HepG2 (cell line): ENCODE results near the gene IL1RAP. TPM values are rescaled to one million over a fixed set of nuclear protein-coding genes. Genes with fewer than 3 reads are reported as not detected.

Source experiments
- IKZF1 ChIP-seq: fragments of 450-650 bp; IDR thresholded peaks from 2 replicates; pipeline ENCODE4 v1.7.1; 2016
- POLR2G ChIP-seq: fragments of 200-400 bp; formaldehyde crosslinking; IDR thresholded peaks from 2 replicates; pipeline ENCODE4 v1.6.1; 2018; ENCODE audit warnings: mild to moderate bottlenecking, low read depth, low read length, moderate library complexity
- SNAPC2 ChIP-seq: sonication (generic); formaldehyde crosslinking; IDR thresholded peaks from 2 replicates; pipeline ENCODE4 v1.8.1; 2022; ENCODE audit warnings: mild to moderate bottlenecking, missing genetic modification reagents
- ZNF430 ChIP-seq: sonication (generic); formaldehyde crosslinking; IDR thresholded peaks from 2 replicates; pipeline ENCODE4 v1.9.0; 2021; ENCODE audit warnings: mild to moderate bottlenecking, missing genetic modification reagents
- polyA plus RNA-seq, 8 experiments: library from polyadenylated mRNA; depleted of rRNA in 3 of 8; stranded (reverse) in 7 of 8; unstranded in 1 of 8; fragments of >200 nt; fragmentation: Illumina TruSeq in 4 of 8; extraction: Trizol in 4 of 8; gene quantifications; 2 replicates each; pipeline versions ENCODE4 v1.2.1 to v1.2.3, GENCODE V29; 2011 to 2016; ENCODE audit warnings: low read depth in 4 of 8, missing spikeins in 1 of 8, mixed read lengths in 1 of 8; ENCODE audit not compliant: insufficient read depth in 1 of 8
- total RNA-seq, 5 experiments: library from RNA; depleted of rRNA; stranded (reverse); fragments of >200 nt; fragmentation: Illumina TruSeq; extraction: Trizol; gene quantifications; 2 replicates each; pipeline ENCODE4 v1.2.3, GENCODE V29; 2016; ENCODE audit warnings: low read depth in 1 of 5
- TF ChIP-seq, protein P1 (sequence below): sonication (generic); formaldehyde crosslinking; IDR thresholded peaks from one replicate; pipeline ENCODE4 v1.5.1; 2020; ENCODE audit warnings: mild to moderate bottlenecking, missing genetic modification reagents; ENCODE audit errors: not compliant biosample characterization
- TF ChIP-seq, protein P2 (sequence below): sonication (generic); formaldehyde crosslinking; IDR thresholded peaks from 2 replicates; pipeline ENCODE4 v1.8.0; 2022; ENCODE audit warnings: mild to moderate bottlenecking, missing genetic modification reagents; ENCODE audit not compliant: insufficient replicate concordance
- TF ChIP-seq, protein P3 (sequence below): sonication (generic); formaldehyde crosslinking; conservative IDR thresholded peaks from 2 replicates; pipeline ENCODE4 v1.8.0; 2022; ENCODE audit warnings: missing genetic modification reagents
- TF ChIP-seq, protein P4 (sequence below): sonication (generic); formaldehyde crosslinking; IDR thresholded peaks from 2 replicates; pipeline ENCODE4 v1.4.0; 2020; ENCODE audit warnings: missing genetic modification reagents

The IL1RAP gene
- total and polyA plus RNA-seq, 2 of the 13 experiments (the other 11 are each of a cell fraction or from before 2014, with no cell fraction given) = 18.3 to 54.9 TPM

DNA sequence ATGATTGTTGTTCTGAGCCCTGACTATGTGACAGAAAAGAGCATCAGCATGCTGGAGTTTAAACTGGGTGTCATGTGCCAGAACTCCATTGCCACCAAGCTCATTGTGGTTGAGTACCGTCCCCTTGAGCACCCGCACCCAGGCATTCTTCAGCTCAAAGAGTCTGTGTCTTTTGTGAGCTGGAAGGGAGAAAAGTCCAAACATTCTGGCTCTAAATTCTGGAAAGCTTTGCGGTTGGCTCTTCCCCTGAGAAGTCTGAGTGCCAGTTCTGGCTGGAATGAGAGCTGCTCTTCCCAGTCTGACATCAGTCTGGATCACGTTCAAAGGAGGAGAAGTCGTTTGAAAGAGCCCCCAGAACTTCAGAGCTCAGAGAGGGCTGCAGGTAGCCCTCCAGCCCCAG is 142.0 kb downstream of the IL1RAP start (continued):
- TF ChIP-seq, protein P1, sequence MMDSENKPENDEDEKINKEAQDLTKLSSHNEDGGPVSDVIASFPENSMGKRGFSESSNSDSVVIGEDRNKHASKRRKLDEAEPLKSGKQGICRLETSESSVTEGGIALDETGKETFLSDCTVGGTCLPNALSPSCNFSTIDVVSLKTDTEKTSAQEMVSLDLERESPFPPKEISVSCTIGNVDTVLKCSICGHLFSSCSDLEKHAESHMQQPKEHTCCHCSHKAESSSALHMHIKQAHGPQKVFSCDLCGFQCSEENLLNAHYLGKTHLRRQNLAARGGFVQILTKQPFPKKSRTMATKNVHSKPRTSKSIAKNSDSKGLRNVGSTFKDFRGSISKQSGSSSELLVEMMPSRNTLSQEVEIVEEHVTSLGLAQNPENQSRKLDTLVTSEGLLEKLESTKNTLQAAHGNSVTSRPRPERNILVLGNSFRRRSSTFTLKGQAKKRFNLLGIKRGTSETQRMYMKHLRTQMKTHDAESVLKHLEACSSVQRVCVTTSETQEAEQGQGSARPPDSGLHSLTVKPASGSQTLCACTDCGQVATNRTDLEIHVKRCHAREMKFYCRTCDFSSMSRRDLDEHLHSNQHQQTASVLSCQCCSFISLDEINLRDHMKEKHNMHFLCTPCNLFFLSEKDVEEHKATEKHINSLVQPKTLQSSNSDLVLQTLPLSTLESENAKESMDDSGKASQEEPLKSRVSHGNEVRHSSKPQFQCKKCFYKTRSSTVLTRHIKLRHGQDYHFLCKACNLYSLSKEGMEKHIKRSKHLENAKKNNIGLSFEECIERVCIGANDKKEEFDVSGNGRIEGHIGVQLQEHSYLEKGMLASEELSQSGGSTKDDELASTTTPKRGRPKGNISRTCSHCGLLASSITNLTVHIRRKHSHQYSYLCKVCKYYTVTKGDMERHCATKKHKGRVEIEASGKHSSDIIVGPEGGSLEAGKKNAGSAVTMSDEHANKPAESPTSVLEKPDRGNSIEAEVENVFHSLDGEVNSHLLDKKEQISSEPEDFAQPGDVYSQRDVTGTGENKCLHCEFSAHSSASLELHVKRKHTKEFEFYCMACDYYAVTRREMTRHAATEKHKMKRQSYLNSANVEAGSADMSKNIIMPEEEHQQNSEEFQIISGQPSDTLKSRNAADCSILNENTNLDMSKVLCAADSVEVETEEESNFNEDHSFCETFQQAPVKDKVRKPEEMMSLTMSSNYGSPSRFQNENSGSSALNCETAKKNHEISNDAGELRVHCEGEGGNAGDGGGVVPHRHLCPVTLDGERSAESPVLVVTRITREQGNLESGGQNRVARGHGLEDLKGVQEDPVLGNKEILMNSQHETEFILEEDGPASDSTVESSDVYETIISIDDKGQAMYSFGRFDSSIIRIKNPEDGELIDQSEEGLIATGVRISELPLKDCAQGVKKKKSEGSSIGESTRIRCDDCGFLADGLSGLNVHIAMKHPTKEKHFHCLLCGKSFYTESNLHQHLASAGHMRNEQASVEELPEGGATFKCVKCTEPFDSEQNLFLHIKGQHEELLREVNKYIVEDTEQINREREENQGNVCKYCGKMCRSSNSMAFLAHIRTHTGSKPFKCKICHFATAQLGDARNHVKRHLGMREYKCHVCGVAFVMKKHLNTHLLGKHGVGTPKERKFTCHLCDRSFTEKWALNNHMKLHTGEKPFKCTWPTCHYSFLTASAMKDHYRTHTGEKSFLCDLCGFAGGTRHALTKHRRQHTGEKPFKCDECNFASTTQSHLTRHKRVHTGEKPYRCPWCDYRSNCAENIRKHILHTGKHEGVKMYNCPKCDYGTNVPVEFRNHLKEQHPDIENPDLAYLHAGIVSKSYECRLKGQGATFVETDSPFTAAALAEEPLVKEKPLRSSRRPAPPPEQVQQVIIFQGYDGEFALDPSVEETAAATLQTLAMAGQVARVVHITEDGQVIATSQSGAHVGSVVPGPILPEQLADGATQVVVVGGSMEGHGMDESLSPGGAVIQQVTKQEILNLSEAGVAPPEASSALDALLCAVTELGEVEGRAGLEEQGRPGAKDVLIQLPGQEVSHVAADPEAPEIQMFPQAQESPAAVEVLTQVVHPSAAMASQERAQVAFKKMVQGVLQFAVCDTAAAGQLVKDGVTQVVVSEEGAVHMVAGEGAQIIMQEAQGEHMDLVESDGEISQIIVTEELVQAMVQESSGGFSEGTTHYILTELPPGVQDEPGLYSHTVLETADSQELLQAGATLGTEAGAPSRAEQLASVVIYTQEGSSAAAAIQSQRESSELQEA (CRISPR knock-in tag) = no peak
- no peak for TF ChIP-seq POLR2G
- TF ChIP-seq, protein P2, sequence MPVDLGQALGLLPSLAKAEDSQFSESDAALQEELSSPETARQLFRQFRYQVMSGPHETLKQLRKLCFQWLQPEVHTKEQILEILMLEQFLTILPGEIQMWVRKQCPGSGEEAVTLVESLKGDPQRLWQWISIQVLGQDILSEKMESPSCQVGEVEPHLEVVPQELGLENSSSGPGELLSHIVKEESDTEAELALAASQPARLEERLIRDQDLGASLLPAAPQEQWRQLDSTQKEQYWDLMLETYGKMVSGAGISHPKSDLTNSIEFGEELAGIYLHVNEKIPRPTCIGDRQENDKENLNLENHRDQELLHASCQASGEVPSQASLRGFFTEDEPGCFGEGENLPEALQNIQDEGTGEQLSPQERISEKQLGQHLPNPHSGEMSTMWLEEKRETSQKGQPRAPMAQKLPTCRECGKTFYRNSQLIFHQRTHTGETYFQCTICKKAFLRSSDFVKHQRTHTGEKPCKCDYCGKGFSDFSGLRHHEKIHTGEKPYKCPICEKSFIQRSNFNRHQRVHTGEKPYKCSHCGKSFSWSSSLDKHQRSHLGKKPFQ (CRISPR knock-in tag) = no peak
- TF ChIP-seq, protein P3, sequence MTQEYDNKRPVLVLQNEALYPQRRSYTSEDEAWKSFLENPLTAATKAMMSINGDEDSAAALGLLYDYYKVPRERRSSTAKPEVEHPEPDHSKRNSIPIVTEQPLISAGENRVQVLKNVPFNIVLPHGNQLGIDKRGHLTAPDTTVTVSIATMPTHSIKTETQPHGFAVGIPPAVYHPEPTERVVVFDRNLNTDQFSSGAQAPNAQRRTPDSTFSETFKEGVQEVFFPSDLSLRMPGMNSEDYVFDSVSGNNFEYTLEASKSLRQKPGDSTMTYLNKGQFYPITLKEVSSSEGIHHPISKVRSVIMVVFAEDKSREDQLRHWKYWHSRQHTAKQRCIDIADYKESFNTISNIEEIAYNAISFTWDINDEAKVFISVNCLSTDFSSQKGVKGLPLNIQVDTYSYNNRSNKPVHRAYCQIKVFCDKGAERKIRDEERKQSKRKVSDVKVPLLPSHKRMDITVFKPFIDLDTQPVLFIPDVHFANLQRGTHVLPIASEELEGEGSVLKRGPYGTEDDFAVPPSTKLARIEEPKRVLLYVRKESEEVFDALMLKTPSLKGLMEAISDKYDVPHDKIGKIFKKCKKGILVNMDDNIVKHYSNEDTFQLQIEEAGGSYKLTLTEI (CRISPR knock-in tag) = no peak
- TF ChIP-seq SNAPC2 (CRISPR knock-in tag) = no peak
- no peak for TF ChIP-seq IKZF1
- no peak for TF ChIP-seq ZNF430 (CRISPR knock-in tag)
- TF ChIP-seq, protein P4, sequence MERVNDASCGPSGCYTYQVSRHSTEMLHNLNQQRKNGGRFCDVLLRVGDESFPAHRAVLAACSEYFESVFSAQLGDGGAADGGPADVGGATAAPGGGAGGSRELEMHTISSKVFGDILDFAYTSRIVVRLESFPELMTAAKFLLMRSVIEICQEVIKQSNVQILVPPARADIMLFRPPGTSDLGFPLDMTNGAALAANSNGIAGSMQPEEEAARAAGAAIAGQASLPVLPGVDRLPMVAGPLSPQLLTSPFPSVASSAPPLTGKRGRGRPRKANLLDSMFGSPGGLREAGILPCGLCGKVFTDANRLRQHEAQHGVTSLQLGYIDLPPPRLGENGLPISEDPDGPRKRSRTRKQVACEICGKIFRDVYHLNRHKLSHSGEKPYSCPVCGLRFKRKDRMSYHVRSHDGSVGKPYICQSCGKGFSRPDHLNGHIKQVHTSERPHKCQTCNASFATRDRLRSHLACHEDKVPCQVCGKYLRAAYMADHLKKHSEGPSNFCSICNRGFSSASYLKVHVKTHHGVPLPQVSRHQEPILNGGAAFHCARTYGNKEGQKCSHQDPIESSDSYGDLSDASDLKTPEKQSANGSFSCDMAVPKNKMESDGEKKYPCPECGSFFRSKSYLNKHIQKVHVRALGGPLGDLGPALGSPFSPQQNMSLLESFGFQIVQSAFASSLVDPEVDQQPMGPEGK (CRISPR knock-in tag) = no peak
